MM.1S (cell line): ENCODE measurements around the gene ARHGAP40.

Experiments
- DNase-seq: peaks from one replicate; pipeline ENCODE4 v3.0.0-alpha.2; 2015
- H2AFZ ChIP-seq: fragments of 300-600 bp; sonication (generic); 2 replicates; pipeline ENCODE4 v1.6.0; 2016; ENCODE audit warnings: antibody characterized with exemption, low read length
- H3F3A ChIP-seq: fragments of 300-600 bp; sonication (generic); 2 replicates; pipeline ENCODE4 v1.6.1; 2016; ENCODE audit warnings: mild to moderate bottlenecking, antibody characterized with exemption, low read length, moderate library complexity, mixed read lengths; ENCODE audit not compliant: insufficient read depth
- H3K27ac ChIP-seq: fragments of 300-600 bp; sonication (generic); 2 replicates; pipeline ENCODE4 v1.5.1; 2016; ENCODE audit warnings: mild to moderate bottlenecking, low read length
- H3K27me3 ChIP-seq: fragments of 300-600 bp; sonication (generic); replicated peaks from 2 replicates; pipeline ENCODE4 v1.6.0; 2016; ENCODE audit warnings: low read length; ENCODE audit not compliant: insufficient read depth
- H3K36me3 ChIP-seq: fragments of 300-600 bp; sonication (generic); replicated peaks from 2 replicates; pipeline ENCODE4 v1.6.1; 2016; ENCODE audit warnings: mild to moderate bottlenecking, low read length, mixed read lengths; ENCODE audit not compliant: insufficient read depth
- H3K4me1 ChIP-seq: fragments of 300-600 bp; sonication (generic); 2 replicates; pipeline ENCODE4 v1.6.1; 2016; ENCODE audit warnings: low read length, mixed read lengths
- H3K4me2 ChIP-seq: fragments of 300-600 bp; sonication (generic); 2 replicates; pipeline ENCODE4 v1.6.0; 2016; ENCODE audit warnings: low read depth, low read length
- H3K4me3 ChIP-seq: fragments of 300-600 bp; sonication (generic); 2 replicates; pipeline ENCODE4 v1.5.1; 2016; ENCODE audit warnings: low read length, mixed read lengths
- H3K79me2 ChIP-seq: fragments of 300-600 bp; sonication (generic); 2 replicates; pipeline ENCODE4 v1.6.1; 2016; ENCODE audit warnings: mixed run types, low read length, mixed read lengths
- H3K9ac ChIP-seq: fragments of 300-600 bp; sonication (generic); 2 replicates; pipeline ENCODE4 v1.6.1; 2016; ENCODE audit warnings: low read length, mixed read lengths
- H3K9me2 ChIP-seq: fragments of 300-600 bp; sonication (generic); replicated peaks from 2 replicates; pipeline ENCODE4 v1.6.1; 2016; ENCODE audit warnings: mild to moderate bottlenecking, low read length, mixed read lengths; ENCODE audit not compliant: insufficient read depth
- H3K9me3 ChIP-seq: fragments of 300-600 bp; sonication (generic); replicated peaks from 2 replicates; pipeline ENCODE4 v1.6.1; 2016; ENCODE audit warnings: mild to moderate bottlenecking, low read length, mixed read lengths; ENCODE audit not compliant: insufficient read depth
- H4K20me1 ChIP-seq: fragments of 300-600 bp; sonication (generic); 2 replicates; pipeline ENCODE4 v1.6.1; 2016; ENCODE audit warnings: mild to moderate bottlenecking, low read length, moderate library complexity, mixed read lengths; ENCODE audit not compliant: insufficient read depth
- CTCF ChIP-seq: fragments of 300-600 bp; sonication (generic); IDR thresholded peaks from 2 replicates; pipeline ENCODE4 v1.5.1; 2016; ENCODE audit warnings: antibody characterized with exemption, low read length, mixed read lengths
- EZH2 ChIP-seq: fragments of 300-600 bp; sonication (generic); optimal IDR thresholded peaks from 2 replicates; pipeline ENCODE3; 2017; ENCODE audit warnings: low read depth, mild to moderate bottlenecking, antibody characterized with exemption, low read length, mixed read lengths
- EZH2phosphoT487 ChIP-seq: fragments of 300-600 bp; sonication (generic); IDR thresholded peaks from 2 replicates; pipeline ENCODE4 v1.6.1; 2018; ENCODE audit warnings: antibody characterized with exemption, low read length

ARHGAP40 gene

DNA sequence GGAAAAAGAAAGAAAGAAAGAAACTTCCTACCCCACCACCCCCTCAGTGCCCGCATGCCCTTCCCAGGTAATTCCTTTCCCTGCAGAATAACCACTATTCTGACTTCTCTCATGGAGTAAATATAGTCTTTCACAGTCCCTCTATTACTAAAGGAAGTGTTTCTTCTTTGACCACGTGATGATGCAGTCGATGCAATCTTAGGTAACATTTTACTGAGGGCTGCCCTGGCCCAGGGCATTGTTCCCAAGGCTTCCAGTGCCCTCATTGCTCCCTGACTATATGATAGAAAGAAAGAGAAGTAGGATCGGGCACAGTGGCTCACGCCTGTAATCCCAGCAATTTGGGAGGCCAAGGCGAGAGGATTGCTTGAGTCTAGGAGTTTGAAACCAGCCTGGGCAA lies 29.1 kb downstream of the ARHGAP40 start:
- Histone ChIP-seq H3K36me3 (no peaks in the 10 kb centered on the region), H3F3A (no peaks in the 10 kb centered on the region), H3K9me2 (no peaks in the 10 kb centered on the region), H3K9me3 (no peaks in the 10 kb centered on the region), H3K79me2 (no peaks in the 10 kb centered on the region), H3K4me3 (no peak overlapping the region), H3K9ac (no peak overlapping the region), H3K27ac (no peak overlapping the region), H4K20me1 (no peaks in the 10 kb centered on the region), H2AFZ (no peak overlapping the region), H3K4me2 (no peak overlapping the region), H3K4me1 (no peaks in the 10 kb centered on the region), H3K27me3 (0 out of 2 replicates have a peak, but pooled peaks cover 4% of the 10 kb centered on the region)
- no peak for TF ChIP-seq EZH2
- TF ChIP-seq EZH2phosphoT487: no peak
- no peak for TF ChIP-seq CTCF
- no peak for DNase-seq

DNA sequence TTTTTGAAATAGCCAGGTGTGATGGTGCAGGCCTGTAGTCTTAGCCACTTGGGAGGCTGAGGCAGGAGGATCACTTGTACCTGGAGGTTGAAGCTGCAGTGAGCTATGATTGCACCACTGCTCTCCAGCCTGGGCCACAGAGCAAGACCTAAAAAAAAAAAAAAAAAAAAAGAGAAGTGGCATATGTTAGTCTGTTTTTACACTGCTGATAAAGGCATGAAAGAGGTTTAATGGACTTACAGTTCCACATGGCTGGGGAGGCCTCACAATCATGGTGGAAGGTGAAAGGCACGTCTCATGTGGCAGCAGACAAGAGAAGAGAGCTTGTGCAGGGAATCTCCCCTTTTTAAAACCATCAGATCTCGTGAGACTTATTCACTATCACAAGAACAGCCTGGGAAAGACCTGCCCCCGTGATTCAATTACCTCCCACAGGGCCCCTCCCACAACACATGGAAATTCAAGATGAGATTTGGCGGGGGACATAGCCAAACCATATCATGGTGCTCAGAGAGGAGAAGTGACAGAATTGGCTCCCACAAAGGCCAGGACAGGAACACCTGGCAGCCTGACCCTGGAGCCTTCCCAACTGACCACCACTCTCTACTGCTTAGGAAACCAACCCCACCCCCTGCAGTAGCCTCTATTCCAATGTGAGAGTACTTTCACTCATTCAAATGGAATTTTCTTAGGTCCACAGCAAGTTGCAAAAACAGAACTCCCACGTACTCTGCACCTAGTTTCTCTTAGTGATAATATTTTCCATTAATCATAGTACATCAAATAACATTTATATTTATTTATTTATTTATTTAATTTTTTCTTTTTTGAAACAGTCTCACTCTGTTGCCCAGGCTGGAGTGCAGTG lies 29.8 kb downstream of the ARHGAP40 start:
- Histone ChIP-seq H3K4me1 (no peaks in the 10 kb centered on the region), H3K27ac (no peak overlapping the region), H3K27me3 (0 out of 2 replicates have a peak, but pooled peaks cover 4% of the 10 kb centered on the region), H3K4me2 (no peak overlapping the region), H3K4me3 (no peak overlapping the region), H4K20me1 (no peaks in the 10 kb centered on the region), H3K9ac (no peak overlapping the region), H3K9me2 (no peaks in the 10 kb centered on the region), H3K79me2 (no peaks in the 10 kb centered on the region), H2AFZ (no peak overlapping the region), H3F3A (no peaks in the 10 kb centered on the region), H3K36me3 (no peaks in the 10 kb centered on the region), H3K9me3 (no peaks in the 10 kb centered on the region)
- DNase-seq: no peak
- TF ChIP-seq EZH2 (no peak), CTCF (no peak), EZH2phosphoT487 (no peak)

DNA sequence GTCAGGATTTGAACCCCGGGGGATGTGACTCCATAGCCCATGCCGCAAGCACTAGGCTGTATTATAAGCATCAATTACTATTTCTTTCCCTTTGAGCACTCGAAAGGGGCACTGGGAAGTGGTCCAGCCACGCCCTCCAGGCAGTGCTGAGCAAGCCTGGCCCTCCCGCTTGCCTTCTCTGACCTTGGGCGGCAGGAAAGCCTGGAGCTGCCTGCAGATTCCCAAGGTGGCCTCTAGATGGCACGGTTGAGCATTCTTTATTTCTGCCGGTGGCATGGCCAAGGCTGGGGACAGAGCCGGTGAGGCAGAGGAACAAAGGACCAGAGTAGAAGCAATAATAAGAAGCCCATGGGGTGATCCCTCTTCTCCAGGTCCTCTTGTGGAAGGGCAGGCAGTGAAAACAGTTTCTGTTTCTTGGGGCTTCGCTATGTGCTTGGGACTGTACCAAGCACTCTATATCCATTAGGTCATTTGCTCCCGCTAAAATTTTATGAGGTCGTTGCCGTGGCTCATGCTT lies 32.0 kb downstream of the ARHGAP40 start:
- Histone ChIP-seq H3K9me2 (no peaks in the 10 kb centered on the region), H3K4me3 (no peak overlapping the region), H3K4me2 (no peak overlapping the region), H3K9ac (no peak overlapping the region), H2AFZ (0 out of 2 replicates have a peak overlapping the region, but pooled peaks have one; percentile 5), H3K27me3 (0 out of 2 replicates have a peak, but pooled peaks cover 4% of the 10 kb centered on the region), H3K27ac (no peak overlapping the region), H3F3A (no peaks in the 10 kb centered on the region), H3K4me1 (no peaks in the 10 kb centered on the region), H3K9me3 (no peaks in the 10 kb centered on the region), H3K36me3 (no peaks in the 10 kb centered on the region), H3K79me2 (no peaks in the 10 kb centered on the region), H4K20me1 (no peaks in the 10 kb centered on the region)
- TF ChIP-seq EZH2 (no peak), CTCF (peak; percentile 89)
- DNase-seq: peak; percentile 69
